ENCODE results near the gene RABGGTA. TPM values are rescaled to one million over a fixed set of nuclear protein-coding genes. Genes with fewer than 3 reads are reported as not detected.
A peak's percentile ranks its signal among the peaks of the same experiment; 100 is the strongest.

Gene RABGGTA
- total RNA-seq, 1 donor from 2014 or later = 19.4 TPM

DNA sequence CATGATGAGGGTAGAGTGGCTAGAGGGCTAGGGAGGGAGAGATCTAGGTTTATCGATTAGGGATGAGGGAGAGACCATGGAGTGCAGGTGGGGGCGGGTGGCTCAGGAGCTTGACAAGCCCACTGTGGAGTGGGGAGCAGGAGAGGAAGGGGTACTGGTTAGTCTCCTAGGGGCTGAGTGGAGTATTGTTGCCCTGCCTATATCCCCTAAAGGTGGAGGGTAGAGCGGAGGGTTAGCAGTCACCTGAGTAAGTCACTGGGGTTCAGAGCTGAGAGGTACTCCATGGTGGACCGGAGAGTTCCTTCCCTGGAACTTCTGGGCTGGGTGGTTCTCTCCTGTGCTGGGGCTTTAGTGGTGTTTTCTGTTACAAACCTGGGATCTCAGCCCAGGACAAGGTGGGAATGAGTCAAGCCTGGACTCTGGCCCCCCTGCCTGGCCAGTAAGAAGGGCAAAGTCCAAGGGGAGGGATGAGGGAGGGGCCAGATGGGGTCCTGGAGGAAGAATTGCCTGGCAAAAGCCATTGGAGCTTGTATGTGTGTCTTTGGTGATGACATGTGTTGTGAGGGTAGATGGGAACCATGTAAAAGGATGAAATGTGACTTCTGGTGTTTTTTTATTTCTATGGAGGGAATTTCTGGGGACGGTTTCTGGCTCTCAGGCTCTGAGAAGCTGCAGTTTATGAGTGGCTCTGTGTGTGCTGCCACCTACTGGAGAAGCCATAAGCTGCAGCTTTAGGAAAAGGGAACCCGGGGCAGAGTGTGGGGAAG, 36.4 kb upstream of the RABGGTA start, which contains the start of gene CIDEB:
TSS of gene CIDEB (minus strand) at position 403 of the 767 bp plus-strand sequence. CDS start at position 284, 119 bp downstream.
- intact Hi-C loops (cut with micrococcal nuclease) = no loop called here
- peak; percentile 8 for ATAC-seq
- peak; percentile 55 for DNase-seq

DNA sequence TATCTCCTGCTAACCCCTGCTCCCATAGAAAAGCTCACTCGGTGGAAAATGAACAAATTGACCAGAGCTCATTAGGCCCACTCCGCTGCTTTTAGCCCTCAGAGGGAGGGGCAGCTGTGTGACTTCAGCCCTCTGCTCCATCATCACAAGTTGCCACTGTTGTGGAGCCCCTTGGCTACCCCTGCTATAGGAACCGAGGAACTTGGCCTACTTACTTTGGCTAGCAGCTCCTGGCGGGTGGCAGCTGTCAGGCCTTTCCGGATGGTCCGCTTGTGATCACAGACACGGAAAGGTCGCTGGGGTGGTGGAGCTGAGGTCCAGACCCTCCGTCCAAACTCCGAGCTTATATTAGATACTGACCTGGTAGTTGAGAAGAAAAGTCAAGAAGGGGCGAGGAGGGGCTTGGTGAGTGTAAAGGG, 35.8 kb upstream of the RABGGTA start:
- ATAC-seq (no peak), DNase-seq (no peak)
- intact Hi-C loops (cut with micrococcal nuclease) = no loop called here

GRCh38 chr14:24304019-24304387, 32.6 kb upstream of the RABGGTA start:
- no peak for ATAC-seq
- DNase-seq = no peak
- intact Hi-C loops (cut with micrococcal nuclease) = no loop called here

DNA sequence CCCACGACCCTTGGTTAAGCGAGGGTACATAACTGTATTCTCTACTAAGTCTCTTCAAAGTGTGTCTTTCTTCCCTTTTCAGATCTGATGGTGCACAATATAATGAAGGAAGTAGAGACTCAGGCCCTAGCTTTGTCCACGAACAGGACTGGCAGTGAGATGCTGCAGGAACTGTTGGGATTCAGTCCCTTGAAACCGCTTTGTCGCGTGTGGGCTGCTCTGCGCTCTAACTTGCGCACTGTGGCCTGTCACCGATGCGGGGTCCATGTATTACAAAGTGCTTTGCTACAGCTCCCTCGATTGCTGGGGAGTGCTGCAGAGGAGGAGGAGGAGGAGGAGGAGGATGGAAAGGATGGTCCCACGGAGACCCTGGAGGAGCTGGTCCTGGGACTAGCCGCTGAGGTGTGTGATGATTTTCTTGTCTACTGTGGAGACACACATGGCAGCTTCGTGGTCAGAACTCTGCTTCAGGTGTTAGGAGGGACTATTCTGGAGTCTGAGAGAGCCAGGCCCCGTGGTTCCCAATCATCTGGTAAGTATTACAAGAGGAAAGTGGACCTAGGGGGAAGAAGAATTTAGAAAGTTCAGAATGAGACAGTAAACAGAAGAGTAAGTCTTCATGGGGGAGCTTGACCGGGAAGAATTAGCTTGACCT, 29.1 kb upstream of the RABGGTA start:
- intact Hi-C loops (cut with micrococcal nuclease) = no loop called here
- no peak for ATAC-seq
- DNase-seq = no peak

- ATAC-seq (peak; percentile 92), DNase-seq (peak; percentile 94)
- intact Hi-C loops (cut with micrococcal nuclease) = no loop called here
Measured at GRCh38 chr14:24299255-24300191, 28.1 kb upstream of the RABGGTA start, which contains the start of the genes DHRS1 and NOP9. Gene DHRS1 (minus strand): TSS chr14:24299780. CDS start chr14:24299106, 674 bp downstream. Gene NOP9 (plus strand): TSS chr14:24299850. CDS start chr14:24299955, 105 bp downstream.

DNA sequence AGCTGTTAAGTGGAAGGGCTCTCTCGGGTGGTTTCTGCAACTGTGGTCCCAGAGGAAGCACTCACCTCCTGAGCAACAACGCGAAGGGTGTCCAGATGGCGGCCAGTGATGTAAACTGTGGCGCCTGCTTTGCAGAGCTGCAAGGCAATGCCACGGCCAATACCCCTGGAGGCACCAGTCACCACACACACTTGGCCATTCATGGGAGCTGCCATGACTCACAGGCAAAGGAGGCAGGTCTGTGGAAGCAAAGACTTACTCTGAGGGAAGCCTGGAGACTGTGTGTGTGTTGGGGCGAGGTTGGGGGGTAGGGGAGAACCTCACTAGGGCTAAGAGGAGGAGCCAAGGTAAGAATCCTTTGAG, 27.5 kb upstream of the RABGGTA start:
- ATAC-seq (peak; percentile 4), DNase-seq (no peak)
- intact Hi-C loops (cut with micrococcal nuclease) = no loop called here

- DNase-seq (no peak), ATAC-seq (no peak)
- intact Hi-C loops (cut with micrococcal nuclease) = no loop called here
Measured at GRCh38 chr14:24297190-24297964, 26.0 kb upstream of the RABGGTA start.

- intact Hi-C loops (cut with micrococcal nuclease) = no loop called here
- ATAC-seq (peak; percentile 62), DNase-seq (peak; percentile 60)
Measured at GRCh38 chr14:24296341-24297157, 25.2 kb upstream of the RABGGTA start.

DNA sequence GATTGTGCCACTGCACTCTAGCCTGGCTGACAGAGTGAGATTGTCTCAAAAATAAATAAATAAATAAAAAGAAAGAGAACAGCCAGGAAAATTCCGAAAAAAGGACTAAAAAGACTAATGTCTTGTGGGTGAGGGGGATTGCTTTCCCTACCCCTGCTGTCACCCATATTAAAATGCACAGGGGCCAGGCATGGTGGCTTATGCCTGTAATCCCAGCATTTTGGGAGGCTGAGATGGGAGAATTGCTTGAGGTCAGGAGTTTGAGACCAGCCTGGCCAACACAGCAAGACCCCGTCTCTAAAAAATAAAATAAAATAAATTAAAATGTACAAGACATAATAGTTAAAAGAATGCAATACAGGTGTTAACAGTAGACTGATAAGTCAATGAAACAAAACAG, 22.1 kb upstream of the RABGGTA start:
- ATAC-seq (no peak), DNase-seq (no peak)
- intact Hi-C loops (cut with micrococcal nuclease) = loop anchor here (5.0 kb wide), 1 partner anchor 46 kb away; no protein-coding TSS in a partner anchor

DNA sequence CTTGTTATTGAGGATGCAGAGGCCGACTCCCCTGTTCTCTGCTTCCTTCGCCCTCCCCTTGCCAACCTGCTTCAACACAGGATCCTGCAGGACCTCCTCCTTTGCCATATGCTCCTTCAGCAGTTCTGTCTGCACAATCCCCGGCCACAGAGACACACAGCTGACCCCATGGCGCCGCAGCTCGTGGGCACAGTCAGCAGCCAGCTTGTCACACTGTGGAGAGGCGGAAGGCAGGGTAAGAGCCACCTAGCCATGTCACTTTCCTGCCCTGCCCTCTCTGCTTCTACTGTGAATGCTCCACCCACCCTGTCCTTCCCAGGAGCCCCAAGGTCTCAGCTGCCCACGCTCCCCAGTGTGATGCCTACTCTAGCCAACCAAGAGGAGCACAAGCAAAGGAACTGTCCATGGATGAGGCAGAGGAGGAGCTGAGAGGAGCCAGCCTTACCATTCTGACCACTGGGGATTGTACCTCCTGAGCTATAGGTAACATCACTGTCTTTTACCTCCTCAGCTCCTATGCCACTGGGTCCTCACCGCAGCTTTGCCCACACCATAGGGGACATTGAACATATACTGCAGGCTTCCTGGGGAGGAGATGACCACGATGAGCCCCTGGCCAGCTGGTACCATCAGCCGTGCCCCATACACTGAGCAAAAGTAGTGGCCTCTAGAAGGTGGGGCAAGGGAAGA, 20.9 kb upstream of the RABGGTA start:
- no peak for DNase-seq
- no peak for ATAC-seq
- intact Hi-C loops (cut with micrococcal nuclease) = loop anchor here (5.0 kb wide), 1 partner anchor 45 kb away; no protein-coding TSS in a partner anchor

- intact Hi-C loops (cut with micrococcal nuclease) = loop anchor here (5.0 kb wide), 1 partner anchor 44 kb away; no protein-coding TSS in a partner anchor
- ATAC-seq = no peak
- DNase-seq = no peak
Measured at GRCh38 chr14:24291446-24292117, 20.2 kb upstream of the RABGGTA start.

GRCh38 chr14:24290746-24291145, 19.3 kb upstream of the RABGGTA start:
- ATAC-seq (no peak), DNase-seq (no peak)
- intact Hi-C loops (cut with micrococcal nuclease) = loop anchor here (5.0 kb wide), 1 partner anchor 43 kb away; no protein-coding TSS in a partner anchor

DNA sequence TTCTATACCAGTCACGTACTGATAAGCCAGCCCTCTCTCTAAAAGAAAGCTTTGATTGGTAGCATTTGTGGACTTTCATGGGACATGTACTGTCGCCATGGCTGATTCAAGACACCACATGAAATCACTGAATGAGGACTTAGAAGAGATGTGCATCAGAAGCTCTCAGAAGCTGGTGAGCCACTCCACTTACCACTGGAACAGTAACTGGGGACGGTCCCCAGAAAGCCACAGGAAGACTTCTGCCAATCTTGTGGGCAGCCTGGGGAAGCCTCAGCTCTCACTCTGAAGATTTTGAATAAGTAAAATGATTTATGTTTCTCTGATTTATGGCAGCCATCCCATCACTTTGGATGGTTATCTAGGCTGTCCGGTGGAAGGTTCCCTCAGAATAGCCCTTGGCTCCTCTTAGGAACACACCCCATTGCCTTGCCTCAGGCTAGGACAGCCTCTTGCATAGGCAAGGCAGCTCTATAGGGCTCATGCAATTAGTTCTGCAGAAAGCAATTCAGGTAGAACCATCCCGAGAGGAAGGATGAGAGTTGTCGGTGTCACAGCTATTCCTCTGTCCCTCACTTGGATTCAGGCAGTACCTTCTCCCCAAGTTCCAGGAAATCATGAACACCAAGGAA, 18.4 kb upstream of the RABGGTA start:
- intact Hi-C loops (cut with micrococcal nuclease) = loop anchor here (5.0 kb wide), 1 partner anchor 42 kb away; no protein-coding TSS in a partner anchor
- ATAC-seq (no peak), DNase-seq (no peak)

DNA sequence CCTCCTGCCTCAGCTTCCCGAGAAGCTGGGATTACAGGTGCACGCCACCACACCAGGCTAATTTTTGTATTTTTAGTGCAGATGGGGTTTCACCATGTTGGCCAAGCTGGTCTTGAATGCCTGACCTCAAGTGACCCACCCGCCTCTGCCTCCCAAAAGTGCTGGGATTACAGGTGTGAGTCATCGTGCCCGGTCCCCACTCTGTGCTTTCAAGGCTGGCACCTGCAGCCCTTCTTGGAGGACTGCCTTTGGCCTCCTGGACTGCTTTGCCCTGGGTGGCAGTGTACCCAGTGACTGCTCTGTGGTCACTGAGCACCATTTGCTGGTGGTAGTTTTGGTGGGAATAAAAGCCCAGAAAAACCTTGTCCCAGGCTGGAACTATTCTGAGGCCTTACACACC, 15.6 kb upstream of the RABGGTA start:
- intact Hi-C loops (cut with micrococcal nuclease) = no loop called here
- ATAC-seq (no peak), DNase-seq (no peak)

DNA sequence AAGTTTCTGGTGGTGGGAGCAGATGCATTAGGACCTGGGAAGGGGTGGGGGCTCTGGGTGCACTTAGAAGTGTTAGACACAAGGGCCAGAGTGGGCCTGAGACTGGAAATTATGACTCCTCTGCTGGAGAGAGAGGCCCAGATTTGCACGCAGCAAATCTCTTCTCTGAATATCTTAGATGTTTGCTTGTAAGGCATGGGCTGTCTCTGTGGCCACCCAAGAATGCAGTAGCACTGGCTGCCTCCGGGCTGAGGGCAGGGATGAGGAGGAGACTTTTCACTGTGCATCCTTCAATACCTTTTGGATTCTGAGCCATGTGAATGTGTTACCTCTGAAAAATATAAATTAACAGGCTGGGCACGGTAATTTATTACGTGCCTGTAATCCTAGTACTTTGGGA, 14.0 kb upstream of the RABGGTA start:
- ATAC-seq (no peak), DNase-seq (no peak)
- intact Hi-C loops (cut with micrococcal nuclease) = no loop called here

DNA sequence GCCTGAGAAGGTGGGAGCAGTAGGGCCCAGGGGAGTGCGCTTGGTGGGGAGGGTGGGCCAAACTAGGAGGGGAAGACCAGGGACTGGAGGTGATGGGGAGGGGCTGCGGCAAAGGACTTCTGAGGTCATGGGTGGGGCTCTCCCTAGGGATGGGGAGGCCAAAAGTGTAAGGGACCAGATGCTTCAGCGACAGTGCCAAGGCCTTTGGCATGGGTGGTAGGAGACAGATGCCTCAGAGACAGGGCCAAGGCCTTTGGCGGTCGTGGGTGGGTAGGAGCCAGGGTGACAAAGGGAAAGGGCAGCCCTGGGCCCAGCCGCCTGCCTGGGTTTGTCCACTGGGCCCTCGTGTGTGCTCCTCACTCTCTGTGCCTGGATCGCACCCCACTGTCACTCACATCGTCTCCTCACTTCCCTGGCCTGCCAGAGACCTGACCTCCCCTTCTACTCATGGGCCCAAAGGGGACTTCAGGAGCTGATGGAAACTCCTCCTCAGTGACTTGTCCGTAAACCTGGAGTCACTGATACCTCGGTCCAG, 13.2 kb upstream of the RABGGTA start:
- ATAC-seq (no peak), DNase-seq (no peak)
- intact Hi-C loops (cut with micrococcal nuclease) = no loop called here

Data from left ventricle myocardium superior (tissue), 1 donor.